Measurements from ENCODE around the gene LSAMP.

The LSAMP gene

DNA sequence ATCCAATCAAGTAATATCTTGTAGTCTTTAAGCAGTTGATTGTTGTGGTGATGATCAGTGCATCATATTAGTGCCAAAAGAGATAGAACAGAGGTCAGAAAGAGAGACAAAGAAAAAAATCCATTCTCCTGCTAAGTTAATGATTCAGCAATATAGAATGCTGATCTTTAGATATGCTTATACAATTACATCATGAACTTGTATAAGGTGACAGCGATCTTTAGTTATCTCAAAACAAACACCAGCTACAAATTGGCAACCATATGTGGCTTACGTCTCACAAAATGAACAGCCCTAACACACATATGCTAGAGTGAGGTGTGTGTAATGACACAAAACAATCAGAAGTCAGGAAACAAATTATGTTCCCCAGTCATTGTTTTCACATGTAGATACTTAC is 12.5 kb downstream of the LSAMP start:
- no peak for DNase-seq (ENCODE audit: low read depth in 1 of 2, low spot score in 1 of 2)

DNA sequence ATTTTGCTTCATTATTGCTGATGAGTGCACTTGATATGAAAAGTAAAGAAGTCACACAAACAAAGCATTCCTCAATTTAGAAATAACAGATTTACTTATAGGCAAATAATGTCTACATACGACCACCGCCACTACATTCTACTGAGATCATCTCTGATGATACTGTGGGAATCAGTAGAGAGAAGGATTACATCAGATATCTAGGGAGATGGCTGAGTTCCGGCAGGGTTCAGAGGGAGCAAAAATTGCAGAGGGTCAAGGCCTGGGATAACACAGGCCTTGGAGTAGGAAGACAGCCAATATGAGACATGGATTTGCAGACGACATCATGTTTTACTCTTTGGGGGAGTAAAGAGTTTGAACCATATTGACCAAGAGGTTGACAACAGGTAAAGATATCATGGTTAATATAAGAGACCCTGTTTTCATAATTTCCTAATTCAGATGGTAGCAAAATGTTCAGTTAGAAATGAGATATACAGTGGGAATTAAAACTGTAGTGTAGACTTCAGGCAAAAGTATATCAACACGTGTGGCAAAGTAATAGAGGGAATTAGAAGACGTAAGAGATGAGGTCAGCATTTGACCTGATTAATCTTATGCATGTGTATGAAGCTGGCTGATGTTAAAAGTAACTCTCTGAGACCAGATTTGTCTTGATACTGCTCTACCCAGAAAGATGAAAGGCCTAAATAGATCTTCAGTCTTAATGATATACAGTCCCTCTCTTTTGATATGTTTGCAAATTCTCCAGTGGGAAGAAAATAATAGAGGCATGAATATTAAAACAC is 15.6 kb downstream of the LSAMP start:
- DNase-seq (ENCODE audit: low read depth in 1 of 2, low spot score in 1 of 2): no peak

DNA sequence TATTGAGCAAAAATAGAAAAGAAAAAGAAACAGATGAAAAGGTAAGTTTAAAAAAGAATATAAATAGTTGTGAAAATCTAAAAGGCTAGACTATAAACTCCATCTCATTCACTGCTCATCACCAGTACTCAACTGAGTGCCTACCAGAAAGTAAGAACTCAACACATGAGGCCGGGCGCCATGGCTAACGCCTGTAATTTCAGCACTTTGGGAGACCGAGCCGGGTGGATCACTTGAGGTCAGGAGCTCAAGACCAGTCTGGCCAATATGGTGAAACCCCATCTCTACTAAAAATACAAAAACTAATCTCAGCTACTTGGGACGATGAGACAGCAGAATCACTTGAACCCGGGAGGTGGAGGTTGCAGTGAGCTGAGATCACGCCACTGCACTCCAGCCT is 19.3 kb downstream of the LSAMP start:
- DNase-seq (ENCODE audit: low read depth in 1 of 2, low spot score in 1 of 2): no peak

DNA sequence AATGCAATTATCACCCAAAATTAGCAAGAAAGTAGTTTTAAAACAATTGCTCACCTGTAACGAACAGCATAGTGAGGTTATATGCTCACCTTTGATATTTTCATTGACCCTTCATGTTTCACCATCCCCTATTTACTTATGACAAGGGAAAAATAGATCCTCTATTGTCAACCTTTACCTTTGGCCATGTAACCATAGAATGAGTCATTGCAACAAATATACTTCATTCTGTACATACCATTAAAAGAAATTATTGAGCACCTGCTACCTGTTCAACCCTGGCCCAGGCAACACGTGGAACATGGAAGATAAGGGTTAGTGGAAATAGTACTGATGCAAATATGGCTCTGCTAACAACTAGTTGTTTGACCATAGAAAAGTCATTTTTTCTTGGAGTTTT is 20.2 kb downstream of the LSAMP start:
- DNase-seq (ENCODE audit: low read depth in 1 of 2, low spot score in 1 of 2): no peak

DNA sequence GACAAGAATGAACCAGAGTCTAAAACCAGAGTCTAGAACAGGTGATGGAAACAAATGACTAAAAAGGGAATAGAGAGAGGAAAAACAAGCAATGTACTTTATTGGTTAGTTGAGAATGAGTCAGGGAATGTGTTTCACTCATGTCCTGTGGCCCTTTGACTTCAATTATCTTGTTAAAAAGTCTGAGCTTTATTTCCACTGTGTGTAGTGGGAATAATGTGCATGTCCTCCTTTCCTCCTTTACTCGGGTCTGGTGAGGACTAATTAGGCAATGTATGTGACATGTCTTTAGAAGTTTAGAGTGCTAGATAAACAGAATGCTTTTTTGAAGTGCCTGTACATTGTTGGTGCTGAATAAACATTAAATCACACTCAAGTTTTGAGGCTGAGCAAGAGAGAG is 21.3 kb downstream of the LSAMP start:
- no peak for DNase-seq (ENCODE audit: low read depth in 1 of 2, low spot score in 1 of 2)

DNA sequence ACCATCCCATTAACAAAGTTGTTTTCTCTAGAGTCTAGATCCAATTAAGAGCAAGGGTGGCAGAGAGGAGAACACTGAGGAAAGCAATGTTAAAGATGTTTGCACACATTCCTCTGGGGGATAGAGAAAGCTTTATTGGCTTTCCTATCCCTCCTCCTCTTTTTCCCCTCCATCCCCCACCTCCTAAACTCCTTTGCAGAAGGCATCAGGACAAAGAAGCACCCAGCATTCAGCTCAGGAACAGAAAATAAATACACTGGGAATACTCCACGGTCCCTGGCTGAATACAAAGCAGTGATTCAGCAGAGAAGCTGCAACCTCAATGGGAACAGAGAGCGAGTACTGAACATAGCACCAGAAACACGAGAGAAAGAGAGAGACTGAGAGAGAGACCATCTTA is 21.9 kb downstream of the LSAMP start:
- no peak for DNase-seq (ENCODE audit: low read depth in 1 of 2, low spot score in 1 of 2)

DNA sequence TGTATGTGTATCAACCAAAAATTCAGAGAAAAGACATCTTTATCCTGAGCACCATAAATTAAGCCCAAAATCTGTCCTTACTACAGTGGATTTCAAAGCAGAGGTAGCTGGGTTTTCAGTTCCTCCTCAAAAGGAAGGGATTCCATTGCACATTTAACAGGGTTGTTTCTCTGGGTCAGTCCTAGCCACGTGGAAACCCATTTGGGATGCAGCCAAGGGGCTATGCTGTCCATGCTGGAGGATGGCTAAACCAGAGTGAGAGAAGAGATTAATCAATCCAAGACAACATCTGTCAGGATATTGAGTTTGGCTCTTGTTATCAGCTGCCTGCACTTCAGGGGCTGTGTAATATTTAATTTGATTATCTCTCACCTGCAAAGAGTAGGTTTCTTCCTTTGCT is 28.1 kb downstream of the LSAMP start:
- no peak for DNase-seq (ENCODE audit: low read depth in 1 of 2, low spot score in 1 of 2)

DNA sequence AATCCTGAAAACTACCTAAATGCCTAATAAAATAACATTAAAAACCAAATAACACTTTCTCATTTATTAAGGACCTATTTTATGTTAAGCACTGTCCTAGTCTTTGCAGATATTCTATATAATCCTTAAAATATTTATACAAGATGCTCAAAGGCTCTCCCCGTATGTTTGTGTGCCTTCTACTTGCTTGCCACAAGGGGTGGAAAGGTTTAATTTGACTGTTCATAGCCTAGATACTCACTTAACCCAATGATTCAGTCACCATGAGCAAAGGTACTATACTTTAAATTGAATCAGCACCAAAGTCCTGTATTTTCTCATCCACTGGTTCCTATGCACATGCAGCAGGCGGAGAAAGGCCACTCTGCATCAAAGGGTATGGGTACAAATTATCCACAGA is 32.0 kb downstream of the LSAMP start:
- DNase-seq (ENCODE audit: low read depth in 1 of 2, low spot score in 1 of 2): no peak

DNA sequence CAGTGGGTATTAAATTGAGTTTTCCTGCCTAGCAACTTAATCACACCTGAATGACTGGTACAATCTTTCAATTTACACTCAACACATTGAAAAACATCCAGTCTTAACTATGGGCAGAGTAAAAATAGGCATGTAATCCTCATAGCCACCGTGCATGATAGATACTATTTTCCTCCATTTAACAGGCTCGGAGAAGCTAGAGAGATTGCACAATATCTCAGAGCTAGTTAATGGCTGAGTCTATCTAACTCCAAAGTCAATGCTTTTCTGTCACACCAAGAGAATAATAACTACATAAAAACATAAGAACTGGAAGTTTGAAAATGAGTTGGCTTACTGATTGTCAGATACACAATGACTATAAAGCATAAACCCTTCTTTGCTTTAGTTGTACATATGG is 36.8 kb downstream of the LSAMP start:
- DNase-seq (ENCODE audit: low read depth in 1 of 2, low spot score in 1 of 2): no peak

DNA sequence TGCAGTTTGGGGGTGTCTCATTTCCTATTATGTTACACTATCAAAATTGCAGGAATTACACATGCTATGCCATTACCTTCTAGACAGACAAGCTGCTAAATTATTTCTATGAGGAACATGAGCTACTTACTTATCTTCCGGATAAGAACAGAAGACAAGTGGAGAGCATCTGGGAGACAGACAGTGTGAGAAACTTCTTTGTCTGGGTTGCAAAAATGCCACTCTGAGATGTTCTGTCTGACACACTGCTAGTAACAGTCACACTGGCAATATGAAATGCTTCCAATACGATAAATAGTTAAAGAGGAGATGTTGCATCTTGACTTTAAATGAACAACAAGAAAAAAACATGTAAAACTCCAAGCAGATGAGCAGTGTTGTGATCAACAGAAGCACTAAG is 40.1 kb downstream of the LSAMP start:
- DNase-seq (ENCODE audit: low read depth in 1 of 2, low spot score in 1 of 2): no peak

DNA sequence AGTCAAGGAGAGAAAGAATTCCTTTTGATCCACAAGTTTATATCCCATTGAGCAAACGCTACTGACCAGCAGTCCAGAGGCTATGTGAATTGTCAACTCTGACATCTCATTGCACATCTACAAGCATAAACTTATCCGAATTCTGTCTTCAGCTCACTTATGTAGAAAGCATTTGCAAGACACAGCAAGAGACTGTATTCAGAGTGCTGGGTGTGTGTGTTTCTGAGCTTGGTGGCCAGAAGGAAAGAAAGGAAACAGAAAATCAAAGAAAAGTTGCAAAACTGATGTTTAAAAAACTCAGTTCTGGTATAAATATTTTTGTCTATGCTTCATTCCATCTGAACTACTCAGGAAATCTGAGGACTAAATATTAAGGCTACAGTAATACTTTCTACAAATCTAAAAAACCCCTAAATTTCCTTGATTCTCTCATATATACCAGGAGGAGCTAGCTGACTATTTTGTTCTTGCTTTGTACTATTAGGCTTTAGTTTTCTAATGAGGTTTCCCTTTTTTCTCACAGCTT is 45.5 kb downstream of the LSAMP start:
- DNase-seq (ENCODE audit: low read depth in 1 of 2, low spot score in 1 of 2): no peak

DNA sequence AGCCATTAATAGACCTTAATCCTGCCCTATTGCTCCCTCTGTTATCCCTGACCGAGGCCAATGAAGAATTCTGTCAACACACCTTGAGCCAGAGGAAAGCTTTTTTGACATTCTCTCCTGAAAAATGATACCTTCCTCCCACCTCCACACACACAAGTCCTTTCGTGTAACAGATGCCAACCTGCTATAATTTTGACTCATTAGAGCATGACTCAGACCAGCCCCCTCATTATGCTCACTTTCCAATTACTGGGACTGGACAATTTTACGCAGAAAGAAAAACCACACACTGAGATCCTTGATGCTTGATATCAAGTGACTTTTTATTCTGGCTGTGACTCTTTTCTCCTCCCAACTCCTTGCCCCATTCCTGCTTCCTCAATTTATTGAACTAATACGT is 50.9 kb downstream of the LSAMP start:
- DNase-seq (ENCODE audit: low read depth in 1 of 2, low spot score in 1 of 2): no peak

DNA sequence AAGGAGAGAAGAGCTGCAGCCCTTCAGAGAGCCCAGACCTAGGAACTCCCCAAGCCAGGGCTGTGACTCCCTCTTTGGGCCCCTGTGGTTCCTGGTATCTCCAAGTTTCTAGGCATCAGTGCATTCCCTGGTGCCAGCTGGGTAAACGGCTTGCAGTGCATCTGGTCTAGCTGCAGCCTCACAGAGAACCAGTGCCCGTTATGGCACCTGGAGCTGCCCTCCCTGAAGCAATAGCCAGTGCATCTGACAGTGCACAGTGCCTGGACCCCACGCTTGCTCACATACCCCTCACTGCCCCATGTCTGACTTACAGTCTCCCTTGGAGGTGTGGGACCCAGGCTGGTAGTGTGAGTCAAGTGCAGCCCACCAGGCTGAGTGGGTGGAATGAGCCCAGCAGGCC is 52.1 kb downstream of the LSAMP start:
- DNase-seq (ENCODE audit: low read depth in 1 of 2, low spot score in 1 of 2): no peak

DNA sequence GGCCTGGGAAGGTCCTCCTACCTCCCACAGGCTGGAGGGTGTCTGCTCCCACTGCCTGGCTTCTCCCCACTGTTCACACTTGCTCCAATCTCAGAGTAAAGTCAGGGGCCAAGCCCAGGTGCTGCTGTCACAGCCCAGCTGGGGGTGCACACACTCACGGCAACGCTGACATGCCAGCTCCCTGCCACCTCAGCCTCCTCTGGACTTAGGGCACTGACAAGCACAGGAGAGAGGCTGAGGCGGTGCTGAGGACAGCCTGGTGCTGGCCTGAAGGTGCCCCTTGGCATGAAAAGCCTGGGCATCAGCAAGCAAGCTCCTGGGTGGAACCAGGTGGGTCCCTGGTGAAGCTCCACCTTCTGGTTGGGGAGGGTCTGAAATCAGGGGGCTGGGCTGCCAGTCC is 53.0 kb downstream of the LSAMP start:
- DNase-seq (ENCODE audit: low read depth in 1 of 2, low spot score in 1 of 2): no peak

DNA sequence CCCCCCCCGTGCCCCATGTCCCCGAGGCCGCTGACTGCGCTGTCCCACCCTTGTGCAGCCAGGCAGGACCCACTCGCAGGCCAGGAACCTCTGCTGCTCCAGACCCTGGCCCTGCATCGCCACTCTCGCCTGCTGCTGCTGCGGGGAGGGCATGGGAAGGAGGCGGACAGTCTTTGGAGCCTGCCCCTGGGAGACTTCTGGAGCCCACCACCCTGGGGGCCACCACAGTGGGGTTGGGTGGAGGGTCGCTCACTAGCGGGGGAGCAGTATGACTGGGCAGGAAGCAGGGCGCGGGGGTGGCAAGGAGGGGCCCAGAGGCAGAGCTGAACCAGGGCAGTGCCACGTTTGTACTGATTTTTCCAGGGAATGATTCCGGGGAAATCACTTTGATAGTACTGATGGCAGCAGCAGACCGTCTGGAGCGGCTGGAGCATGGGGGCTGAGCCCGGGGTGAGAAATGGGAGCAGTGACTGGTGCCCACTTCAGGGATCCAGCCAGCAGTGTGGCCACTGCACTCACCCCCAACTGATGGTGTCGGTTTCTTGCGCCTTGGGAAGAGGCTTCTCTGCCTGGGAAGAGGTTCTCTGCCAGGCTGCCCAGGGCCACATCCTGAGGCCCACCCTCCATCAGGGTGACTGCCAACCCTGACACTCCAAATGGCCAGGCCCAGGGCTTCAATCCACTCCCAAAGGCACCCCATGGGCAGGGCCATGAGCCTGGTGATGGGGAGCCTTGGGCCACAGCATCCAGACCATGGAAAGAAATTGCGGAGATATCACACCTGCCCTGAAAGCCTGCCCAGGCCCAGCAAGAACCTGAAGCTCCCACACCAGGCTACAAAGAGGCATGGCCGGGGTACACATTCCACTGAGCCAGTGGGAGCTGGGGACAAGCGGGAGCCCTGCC is 53.7 kb downstream of the LSAMP start:
- DNase-seq (ENCODE audit: low read depth in 1 of 2, low spot score in 1 of 2): no peak

DNA sequence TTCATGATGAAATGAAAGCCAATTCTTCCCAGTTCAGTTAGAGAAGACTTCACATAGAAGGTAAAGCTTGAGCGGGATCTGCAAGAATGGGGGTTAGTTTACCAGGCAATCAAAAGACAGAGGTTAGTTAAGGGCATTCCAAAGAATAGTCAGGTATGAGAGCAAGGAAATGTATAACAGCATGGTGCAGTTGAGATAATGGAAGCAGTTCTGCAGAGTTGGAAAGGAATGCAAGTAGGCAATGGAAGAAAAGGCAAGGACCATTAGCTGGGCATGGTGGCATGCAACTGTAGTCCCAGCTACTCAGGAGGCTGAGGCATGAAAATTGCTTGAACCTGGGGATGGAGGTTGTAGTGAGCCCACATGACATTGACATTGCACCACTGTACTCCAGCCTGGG is 55.0 kb downstream of the LSAMP start:
- DNase-seq (ENCODE audit: low read depth in 1 of 2, low spot score in 1 of 2): no peak

DNA sequence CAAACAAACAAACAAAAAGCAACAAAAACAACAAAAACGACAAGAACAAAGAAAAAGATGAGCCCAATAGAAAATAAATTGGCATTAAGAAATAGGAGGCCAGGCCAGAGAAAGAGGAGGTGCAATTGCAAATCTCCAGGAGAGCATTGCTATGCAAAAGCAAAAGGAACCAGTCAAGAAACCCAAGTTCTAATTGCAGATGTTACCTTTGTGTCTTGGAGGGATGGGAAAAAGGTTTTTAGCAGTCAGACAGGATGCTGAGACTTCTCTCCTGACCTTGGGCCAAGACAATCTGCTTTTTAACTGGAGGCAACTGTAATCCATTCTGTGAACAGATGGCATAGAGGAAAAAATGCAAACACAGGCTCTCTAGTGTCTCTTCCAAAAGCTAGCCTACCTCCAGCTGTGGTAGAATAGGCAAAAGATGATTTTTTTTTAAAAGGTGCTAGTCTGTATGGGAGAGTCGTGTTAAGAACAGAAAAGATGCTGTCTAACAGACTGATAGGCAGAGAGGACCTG is 56.4 kb downstream of the LSAMP start:
- no peak for DNase-seq (ENCODE audit: low read depth in 1 of 2, low spot score in 1 of 2)

DNA sequence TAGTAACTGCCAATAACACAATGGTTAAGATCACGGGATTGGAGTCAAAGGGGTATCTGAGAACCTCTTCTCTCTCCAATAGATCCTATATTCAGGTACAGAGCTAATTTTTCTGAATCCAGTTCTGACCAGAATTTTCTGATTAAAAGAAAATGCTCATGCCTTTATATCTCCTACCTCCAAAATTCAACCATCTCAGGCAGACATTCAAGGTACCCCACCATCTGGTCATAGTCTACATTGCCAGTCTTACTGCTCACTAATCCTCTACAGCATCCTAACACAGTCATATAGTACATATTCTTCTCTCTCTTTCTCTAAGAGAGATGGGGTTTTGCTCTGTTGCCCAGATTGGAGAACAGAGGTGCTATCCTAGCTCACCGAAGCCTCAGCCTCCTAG is 59.1 kb downstream of the LSAMP start:
- DNase-seq (ENCODE audit: low read depth in 1 of 2, low spot score in 1 of 2): no peak

DNA sequence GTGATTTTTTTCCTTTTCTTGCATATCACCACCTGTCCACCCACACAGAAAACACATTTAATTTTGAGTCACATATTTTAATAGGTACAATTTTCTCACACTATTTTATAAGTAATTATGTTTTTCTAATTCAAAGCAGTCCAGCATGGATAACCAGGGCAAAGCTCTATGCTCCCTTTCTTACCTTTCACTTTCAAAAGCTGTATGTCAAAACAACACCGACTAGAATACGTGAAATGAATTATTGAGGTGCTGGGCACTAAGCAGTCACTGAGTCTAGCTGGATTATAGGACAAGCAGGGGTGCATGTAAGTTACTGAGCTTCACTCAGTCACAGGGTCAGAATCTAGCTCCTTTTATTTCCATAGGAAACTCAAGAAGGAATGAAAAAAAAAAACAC is 60.6 kb downstream of the LSAMP start:
- no peak for DNase-seq (ENCODE audit: low read depth in 1 of 2, low spot score in 1 of 2)

DNA sequence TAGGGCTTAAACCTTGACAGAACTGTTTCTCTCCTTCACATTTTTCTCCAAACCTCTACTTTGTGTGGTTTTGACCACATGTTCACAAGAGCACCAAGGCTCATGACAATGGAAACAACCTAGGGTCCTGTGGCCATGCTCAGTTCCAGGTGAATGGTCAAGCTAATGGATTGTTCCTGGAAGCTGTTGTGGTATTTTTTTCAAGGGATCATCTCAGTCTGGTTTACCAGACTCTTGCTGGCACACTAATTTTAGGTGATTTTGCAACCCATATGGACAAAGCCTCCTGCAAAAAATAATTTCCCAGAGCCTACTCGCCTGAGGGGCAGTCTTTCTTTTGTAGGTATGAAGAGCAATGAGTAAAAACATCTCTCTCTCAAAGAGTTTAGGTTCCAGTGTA is 67.2 kb downstream of the LSAMP start:
- DNase-seq (ENCODE audit: low read depth in 1 of 2, low spot score in 1 of 2): no peak

DNA sequence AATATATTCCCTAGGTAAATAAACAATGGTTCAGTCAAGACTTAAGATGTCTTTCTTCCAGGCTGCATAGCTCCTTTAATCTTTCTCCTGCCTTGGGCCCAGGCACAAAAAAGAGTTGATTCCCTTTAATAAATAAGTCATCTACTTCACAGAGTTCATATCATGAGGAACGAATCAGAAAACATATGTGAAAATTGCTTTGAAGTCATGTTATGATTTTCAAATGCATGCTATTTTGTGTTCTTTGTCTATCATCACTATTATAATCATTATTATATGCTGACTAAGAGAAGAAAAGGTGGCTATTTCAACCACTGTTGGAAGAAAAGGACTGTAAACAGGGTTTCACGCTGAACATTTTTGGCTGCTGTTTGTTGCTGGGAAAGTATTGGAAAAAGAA is 70.4 kb downstream of the LSAMP start:
- no peak for DNase-seq (ENCODE audit: low read depth in 1 of 2, low spot score in 1 of 2)

DNA sequence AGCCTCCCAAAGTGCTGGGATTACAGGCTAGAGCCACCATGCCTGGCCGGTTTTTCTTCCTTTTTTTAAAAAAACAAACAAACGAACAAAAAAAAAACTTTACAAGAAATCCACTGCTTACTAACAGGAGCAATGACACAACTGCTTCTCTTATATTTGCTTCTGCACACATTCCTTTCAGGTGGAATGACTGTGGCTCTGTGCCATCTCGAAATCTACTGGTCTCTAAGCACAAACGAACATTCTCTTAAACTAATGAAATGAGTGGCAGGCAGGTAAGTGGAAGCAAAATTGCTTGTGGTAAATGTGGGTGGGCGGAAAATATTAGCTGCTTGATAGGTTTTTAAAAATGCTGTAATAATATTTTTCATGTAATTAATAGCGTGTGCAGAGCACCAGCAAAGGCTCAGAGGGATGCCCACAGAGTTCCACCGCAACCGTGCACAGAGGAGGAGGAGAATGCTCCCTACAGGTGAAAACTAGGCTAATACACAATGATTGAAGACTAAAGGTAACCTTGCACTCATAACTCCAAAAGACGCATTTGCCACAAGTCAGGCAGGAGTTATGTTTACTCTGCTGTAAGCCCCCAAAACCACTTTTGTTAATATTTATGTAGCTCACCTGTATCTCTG is 77.4 kb downstream of the LSAMP start:
- no peak for DNase-seq (ENCODE audit: low read depth in 1 of 2, low spot score in 1 of 2)

Measured in activated T-helper 1 cell treated with anti-CD3 and anti-CD28 coated beads, Interleukin-2, amount 50 U/mL, for 16 hours (primary cell).